ENCODE results near the gene KRTAP5-2.

Gene KRTAP5-2

DNA sequence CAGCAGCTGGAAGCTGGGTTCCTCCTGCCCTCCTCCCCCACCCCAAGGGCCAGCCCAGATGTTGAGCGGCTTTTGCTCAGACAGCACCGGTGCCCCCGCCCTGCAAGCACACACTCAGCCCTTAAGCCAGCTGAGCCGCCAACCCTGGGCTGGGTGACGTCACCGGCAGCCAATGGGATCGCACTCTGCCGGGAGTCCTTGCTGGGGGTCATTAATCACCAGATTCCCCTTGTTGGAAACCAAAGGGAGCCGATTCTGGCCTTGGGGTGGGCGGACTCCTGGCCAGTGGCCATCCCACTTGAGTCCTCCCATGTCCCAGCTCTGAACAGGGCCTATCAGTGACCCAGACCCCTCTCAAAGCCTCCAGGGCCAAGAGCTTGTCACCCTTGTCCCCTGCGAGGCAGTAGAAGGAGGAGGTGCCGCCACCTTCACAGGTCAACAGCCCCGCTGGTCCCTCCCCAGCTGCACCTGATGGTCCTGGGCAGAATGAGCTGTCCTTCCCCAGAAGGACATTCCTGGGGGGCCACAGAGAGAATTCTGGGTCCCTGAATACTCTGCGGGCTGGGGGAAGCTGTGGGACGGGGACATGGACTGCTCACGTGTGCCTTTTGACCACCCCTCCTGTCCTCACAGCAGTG is 33.4 kb downstream of the KRTAP5-2 start:
- TF ChIP-seq CTCF (IDR thresholded peaks at IDR 0.05): no peak
- H3K27ac ChIP-seq: no peak overlapping the region
- H3K9me3 ChIP-seq: no peaks in the 10 kb centered on the region
- no peak overlapping the region for H3K4me3 ChIP-seq (ENCODE audit: low read depth in 1 of 2, low read length in 1 of 2)
- peaks cover 95% of the 10 kb centered on the region for H3K27me3 ChIP-seq
- no peaks in the 10 kb centered on the region for H3K4me1 ChIP-seq (ENCODE audit: control insufficient read depth in 1 of 2, insufficient read depth in 1 of 2, low read depth in 1 of 2, low read length in 1 of 2)
- no peaks in the 10 kb centered on the region for H3K36me3 ChIP-seq

DNA sequence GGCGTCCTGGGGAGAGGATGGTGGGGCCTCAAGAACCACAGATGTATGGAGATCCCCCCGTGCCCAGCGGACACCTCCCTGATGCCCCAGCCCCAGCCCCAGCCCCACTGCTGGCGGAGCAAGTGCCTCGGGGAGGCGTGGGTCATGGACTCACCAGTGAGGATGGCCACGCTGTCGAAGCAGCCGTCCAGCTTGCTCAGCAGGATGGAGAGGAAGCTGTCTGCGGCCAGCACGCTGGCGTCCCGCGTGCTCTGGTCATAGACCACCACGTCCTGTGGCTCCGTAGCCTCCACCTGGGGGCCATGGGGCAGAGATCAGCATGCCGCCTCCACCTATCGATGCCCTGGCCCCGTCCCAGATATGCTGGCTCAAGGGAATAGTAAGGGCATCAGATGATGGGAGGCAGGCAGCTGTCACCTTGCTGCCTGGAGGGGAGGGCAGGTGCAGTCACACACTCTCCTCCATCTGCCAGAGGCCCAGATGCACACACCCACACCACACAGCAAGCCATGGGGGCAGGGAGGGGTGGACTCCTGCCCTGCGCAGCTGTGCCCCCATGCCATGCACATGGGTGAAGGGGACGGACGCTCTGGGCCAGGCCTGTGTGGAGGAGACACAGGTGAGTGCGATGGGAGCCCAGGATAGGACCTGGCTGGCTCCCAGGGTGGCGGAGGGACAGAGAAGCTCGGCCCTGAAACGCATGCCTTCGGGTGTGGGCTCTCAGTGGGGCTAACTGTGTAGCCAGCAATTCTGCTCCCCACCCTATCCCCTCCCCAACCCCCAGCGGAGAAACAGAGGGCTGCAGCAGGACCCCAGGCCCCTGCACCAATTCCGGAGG is 34.2 kb downstream of the KRTAP5-2 start:
- peaks cover 95% of the 10 kb centered on the region for H3K27me3 ChIP-seq
- no peak for TF ChIP-seq CTCF (IDR thresholded peaks at IDR 0.05)

GRCh38 chr11:1563149-1563638 is 34.9 kb downstream of the KRTAP5-2 start:
- H3K27ac ChIP-seq: no peak overlapping the region
- no peaks in the 10 kb centered on the region for H3K9me3 ChIP-seq
- H3K4me1 ChIP-seq (ENCODE audit: control insufficient read depth in 1 of 2, insufficient read depth in 1 of 2, low read depth in 1 of 2, low read length in 1 of 2): no peaks in the 10 kb centered on the region
- H3K4me3 ChIP-seq (ENCODE audit: low read depth in 1 of 2, low read length in 1 of 2): no peak overlapping the region
- H3K36me3 ChIP-seq: no peaks in the 10 kb centered on the region
- H3K27me3 ChIP-seq: peaks cover 95% of the 10 kb centered on the region
- TF ChIP-seq CTCF (IDR thresholded peaks at IDR 0.05): no peak

More for the DNA sequence above, 34.2 kb downstream of the KRTAP5-2 start:
- Histone ChIP-seq H3K9me3 (no peaks in the 10 kb centered on the region), H3K4me3 (ENCODE audit: low read depth in 1 of 2, low read length in 1 of 2) (no peak overlapping the region), H3K27ac (no peak overlapping the region), H3K36me3 (no peaks in the 10 kb centered on the region), H3K4me1 (ENCODE audit: control insufficient read depth in 1 of 2, insufficient read depth in 1 of 2, low read depth in 1 of 2, low read length in 1 of 2) (no peaks in the 10 kb centered on the region)

- H3K4me3 ChIP-seq (ENCODE audit: low read depth in 1 of 2, low read length in 1 of 2): no peak overlapping the region
- H3K36me3 ChIP-seq: no peaks in the 10 kb centered on the region
- no peak overlapping the region for H3K27ac ChIP-seq
- no peak for TF ChIP-seq CTCF (IDR thresholded peaks at IDR 0.05)
- peaks cover 95% of the 10 kb centered on the region for H3K27me3 ChIP-seq
- H3K4me1 ChIP-seq (ENCODE audit: control insufficient read depth in 1 of 2, insufficient read depth in 1 of 2, low read depth in 1 of 2, low read length in 1 of 2): no peaks in the 10 kb centered on the region
- H3K9me3 ChIP-seq: no peaks in the 10 kb centered on the region
These were observed 35.5 kb downstream of the KRTAP5-2 start for GRCh38 chr11:1562469-1563148.

GRCh38 chr11:1561955-1562354 is 36.1 kb downstream of the KRTAP5-2 start:
- TF ChIP-seq CTCF (IDR thresholded peaks at IDR 0.05): no peak
- no peak overlapping the region for H3K27ac ChIP-seq
- no peaks in the 10 kb centered on the region for H3K36me3 ChIP-seq
- no peaks in the 10 kb centered on the region for H3K4me1 ChIP-seq (ENCODE audit: control insufficient read depth in 1 of 2, insufficient read depth in 1 of 2, low read depth in 1 of 2, low read length in 1 of 2)
- H3K27me3 ChIP-seq: peaks cover 95% of the 10 kb centered on the region
- H3K4me3 ChIP-seq (ENCODE audit: low read depth in 1 of 2, low read length in 1 of 2): no peak overlapping the region
- H3K9me3 ChIP-seq: no peaks in the 10 kb centered on the region

Data from neutrophil (primary cell).